Gastroesophageal sphincter (tissue), 3 donors: Measurements from ENCODE around the gene NXPE4.

ENCODE experiments used
- CTCF ChIP-seq, 4 experiments: fragments of 200-600 bp in 2 of 4; fragments of 450-650 bp in 2 of 4; sonication (generic) in 1 of 4; IDR thresholded peaks; one replicate each; pipeline ENCODE4 v1.5.1; 2017 to 2019; ENCODE audit warnings: antibody characterized with exemption in 4 of 4, mild to moderate bottlenecking in 2 of 4, moderate library complexity in 2 of 4
- POLR2A ChIP-seq, 2 donors: fragments of 450-650 bp; IDR thresholded peaks; one replicate each; pipeline ENCODE4 v1.6.1; 2017; ENCODE audit warnings: antibody characterized with exemption in 2 of 2, mild to moderate bottlenecking in 2 of 2, moderate library complexity in 1 of 2
- POLR2AphosphoS5 ChIP-seq: sonication (generic); formaldehyde crosslinking; IDR thresholded peaks from one replicate; pipeline ENCODE4 v1.6.1; 2017; ENCODE audit warnings: antibody characterized with exemption

GRCh38 chr11:114621950-114622809, 26.6 kb upstream of the NXPE4 start:
- TF ChIP-seq POLR2A (IDR thresholded peaks at IDR 0.05) = no peak
- TF ChIP-seq CTCF (IDR thresholded peaks at IDR 0.05) = no peak
- no peak for TF ChIP-seq POLR2AphosphoS5
